Embryonic facial prominence (tissue), 1 donor: ENCODE data around the gene DNAJB12.

Source experiments
- DNase-seq: peaks from one replicate; pipeline ENCODE4 v3.0.0-alpha.2; 2016; ENCODE audit errors: extremely low spot score

The DNAJB12 gene

GRCh38 chr10:72295330-72295910 lies 59.3 kb downstream of the DNAJB12 start:
- no peak for DNase-seq

- no peak for DNase-seq
These were observed 62.5 kb downstream of the DNAJB12 start for GRCh38 chr10:72292223-72292691.

- DNase-seq: no peak
These were observed 63.6 kb downstream of the DNAJB12 start for GRCh38 chr10:72291019-72291532.

- no peak for DNase-seq
These were observed 68.7 kb downstream of the DNAJB12 start for GRCh38 chr10:72285972-72286521.

- no peak for DNase-seq
These were observed 71.6 kb downstream of the DNAJB12 start for GRCh38 chr10:72283131-72283530.
